Lower lobe of right lung (tissue), 2 donors: ENCODE results near the gene LSMEM2. TPM values are rescaled to one million over a fixed set of nuclear protein-coding genes. Genes with fewer than 3 reads are reported as not detected.

Experiments
- ATAC-seq, 2 donors: fragments of 200-7000 bp; cut with Tn5 transposase; one replicate each; pipeline ENCODE4 v1.9.1; 2020 to 2022; ENCODE audit warnings: mild to moderate bottlenecking in 2 of 2, moderate library complexity in 2 of 2
- DNase-seq: peaks from one replicate; pipeline ENCODE4 v3.0.0-alpha.2; 2020
- H3K27ac ChIP-seq: fragments of 200-600 bp; one replicate; pipeline ENCODE4 v1.8.0; 2022
- H3K27me3 ChIP-seq: fragments of 200-600 bp; one replicate; pipeline ENCODE4 v1.8.0; 2022; ENCODE audit warnings: low read depth
- H3K36me3 ChIP-seq: fragments of 200-600 bp; one replicate; pipeline ENCODE4 v1.8.0; 2022; ENCODE audit warnings: mild to moderate bottlenecking
- H3K4me1 ChIP-seq: fragments of 200-600 bp; one replicate; pipeline ENCODE4 v1.8.0; 2022
- H3K4me3 ChIP-seq: fragments of 200-600 bp; one replicate; pipeline ENCODE4 v1.8.0; 2022; ENCODE audit warnings: mild to moderate bottlenecking
- H3K9me3 ChIP-seq: fragments of 200-600 bp; one replicate; pipeline ENCODE4 v1.8.0; 2022
- intact Hi-C: fragments of 100-400 bp; cut with DNase I; formaldehyde crosslinking; loops from one replicate; pipeline ENCODE4 v1.11.0; 2022
- total RNA-seq: library from RNA; stranded (reverse); fragmentation: NEBNext Ultra II Directional; extraction: Animal tissue kit (Norgen Biotek cat#: 25700); gene quantifications from one replicate; pipeline ENCODE4 v1.2.1, GENCODE V29; 2021
- TF ChIP-seq, protein P1 (sequence below): fragments of 200-600 bp; IDR thresholded peaks from one replicate; pipeline ENCODE4 v1.8.0; 2022; ENCODE audit warnings: antibody characterized with exemption, mild to moderate bottlenecking
- donor health status: DM: no; HTN: yes; CAD: no; lungs with severe emphysema.

LSMEM2 gene
- total RNA-seq, 1 donor from 2014 or later: not detected

DNA sequence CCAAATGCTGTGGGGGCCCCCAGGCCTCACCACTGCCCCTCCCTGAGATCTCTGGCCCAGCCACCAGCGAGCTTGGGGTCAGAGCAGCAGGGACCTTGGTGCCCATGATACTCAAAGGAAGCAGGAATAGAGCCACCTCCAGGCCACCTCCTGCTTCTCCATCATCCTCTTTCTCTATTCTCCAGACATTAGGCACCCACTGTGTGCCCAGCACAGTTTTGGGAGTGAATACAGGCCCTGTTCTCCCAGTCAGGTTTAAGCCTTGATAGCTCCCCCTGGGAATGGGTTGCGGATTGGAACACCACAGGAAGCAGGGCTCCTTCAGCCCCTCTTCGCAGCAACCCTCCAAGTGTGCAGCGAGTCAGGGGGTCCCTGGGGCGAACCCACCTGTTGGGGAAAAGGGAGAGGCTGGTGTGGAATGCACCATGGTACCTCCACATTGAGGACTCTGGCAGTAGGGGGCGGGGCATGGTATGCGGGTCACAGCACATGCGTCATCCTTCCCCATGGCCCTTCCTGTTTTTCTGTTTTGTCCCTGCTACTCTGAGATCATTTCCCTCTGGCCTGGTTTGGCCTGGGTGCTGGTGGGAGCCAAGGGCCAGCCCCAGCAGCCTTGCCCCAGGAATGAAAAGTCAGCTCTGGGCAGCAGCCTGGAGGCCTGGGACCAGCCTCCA, 24.2 kb upstream of the LSMEM2 start:
- TF ChIP-seq, protein P1, sequence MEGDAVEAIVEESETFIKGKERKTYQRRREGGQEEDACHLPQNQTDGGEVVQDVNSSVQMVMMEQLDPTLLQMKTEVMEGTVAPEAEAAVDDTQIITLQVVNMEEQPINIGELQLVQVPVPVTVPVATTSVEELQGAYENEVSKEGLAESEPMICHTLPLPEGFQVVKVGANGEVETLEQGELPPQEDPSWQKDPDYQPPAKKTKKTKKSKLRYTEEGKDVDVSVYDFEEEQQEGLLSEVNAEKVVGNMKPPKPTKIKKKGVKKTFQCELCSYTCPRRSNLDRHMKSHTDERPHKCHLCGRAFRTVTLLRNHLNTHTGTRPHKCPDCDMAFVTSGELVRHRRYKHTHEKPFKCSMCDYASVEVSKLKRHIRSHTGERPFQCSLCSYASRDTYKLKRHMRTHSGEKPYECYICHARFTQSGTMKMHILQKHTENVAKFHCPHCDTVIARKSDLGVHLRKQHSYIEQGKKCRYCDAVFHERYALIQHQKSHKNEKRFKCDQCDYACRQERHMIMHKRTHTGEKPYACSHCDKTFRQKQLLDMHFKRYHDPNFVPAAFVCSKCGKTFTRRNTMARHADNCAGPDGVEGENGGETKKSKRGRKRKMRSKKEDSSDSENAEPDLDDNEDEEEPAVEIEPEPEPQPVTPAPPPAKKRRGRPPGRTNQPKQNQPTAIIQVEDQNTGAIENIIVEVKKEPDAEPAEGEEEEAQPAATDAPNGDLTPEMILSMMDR: no peak
- peak; percentile 86 for DNase-seq

DNA sequence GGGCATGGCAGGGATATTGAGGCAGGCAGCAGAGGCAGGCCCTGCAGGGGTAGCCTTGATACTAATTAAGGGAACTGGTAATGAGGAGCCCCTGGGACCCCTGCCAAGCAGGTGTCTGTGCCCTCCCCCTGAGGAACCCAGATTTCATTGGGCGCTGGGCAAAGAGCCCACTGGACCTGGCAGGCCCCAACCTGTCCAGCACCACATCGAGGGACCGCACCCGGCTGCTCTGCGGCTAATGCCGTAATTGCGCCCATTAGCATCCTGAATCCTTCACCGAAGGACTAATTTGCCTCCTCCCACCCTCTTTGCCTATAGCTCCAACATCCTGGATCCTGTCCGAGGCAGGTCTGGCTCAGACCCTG, 23.7 kb upstream of the LSMEM2 start:
- Histone ChIP-seq H3K4me3 (no peak overlapping the region), H3K9me3 (no peaks in the 10 kb centered on the region), H3K27ac (peak overlapping the region; percentile 96), H3K36me3 (peaks cover 91% of the 10 kb centered on the region), H3K4me1 (peaks cover 82% of the 10 kb centered on the region), H3K27me3 (no peaks in the 10 kb centered on the region)
- no peak for ATAC-seq
- DNase-seq: no peak
- TF ChIP-seq, protein P1: no peak
- intact Hi-C loops: no loop called here

More for the DNA sequence above, 24.2 kb upstream of the LSMEM2 start:
- Histone ChIP-seq H3K36me3 (peaks cover 96% of the 10 kb centered on the region), H3K4me3 (no peak overlapping the region), H3K4me1 (peaks cover 84% of the 10 kb centered on the region), H3K27me3 (no peaks in the 10 kb centered on the region), H3K27ac (peak overlapping the region; percentile 96), H3K9me3 (no peaks in the 10 kb centered on the region)
- peak; percentile 59 to 72 for ATAC-seq
- intact Hi-C loops: no loop called here

DNA sequence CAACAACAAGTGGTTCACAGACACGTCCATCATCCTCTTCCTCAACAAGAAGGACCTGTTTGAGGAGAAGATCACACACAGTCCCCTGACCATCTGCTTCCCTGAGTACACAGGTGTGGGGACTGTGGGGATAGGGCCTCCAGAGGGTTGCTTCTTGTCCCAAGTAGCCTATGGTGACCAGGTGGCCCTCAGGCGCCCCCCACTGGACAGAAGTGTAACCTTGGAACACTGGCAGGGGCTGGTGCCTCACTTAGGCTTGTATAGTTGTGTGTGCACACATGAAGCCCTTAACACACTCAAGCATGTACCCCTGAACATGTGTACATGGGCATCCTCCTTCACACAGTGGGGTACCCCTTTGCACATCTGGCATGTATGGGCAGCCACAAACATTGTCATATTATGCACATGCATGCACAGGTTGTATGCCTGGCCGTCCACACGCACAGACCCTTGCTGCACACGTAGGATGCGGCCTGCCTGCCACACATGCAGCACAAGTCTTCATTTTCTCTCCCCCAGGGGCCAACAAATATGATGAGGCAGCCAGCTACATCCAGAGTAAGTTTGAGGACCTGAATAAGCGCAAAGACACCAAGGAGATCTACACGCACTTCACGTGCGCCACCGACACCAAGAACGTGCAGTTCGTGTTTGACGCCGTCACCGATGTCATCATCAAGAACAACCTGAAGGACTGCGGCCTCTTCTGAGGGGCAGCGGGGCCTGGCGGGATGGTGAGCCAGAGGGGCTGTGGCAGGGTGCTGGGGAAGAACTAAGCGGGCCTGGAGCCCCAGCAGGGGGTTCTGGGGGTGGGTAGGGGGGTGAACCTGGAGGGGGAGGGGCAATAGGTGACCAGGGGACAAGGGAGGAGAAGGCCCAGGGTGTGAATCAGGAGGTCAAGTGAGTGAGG, 21.7 kb upstream of the LSMEM2 start:
- no peak overlapping the region for H3K4me3 ChIP-seq
- ATAC-seq (no peak), DNase-seq (no peak)
- H3K27ac ChIP-seq: peak overlapping the region; percentile 96
- TF ChIP-seq, protein P1: peak; percentile 50
- peaks cover 72% of the 10 kb centered on the region for H3K36me3 ChIP-seq
- no peaks in the 10 kb centered on the region for H3K27me3 ChIP-seq
- H3K9me3 ChIP-seq: no peaks in the 10 kb centered on the region
- intact Hi-C loops: no loop called here
- H3K4me1 ChIP-seq: peaks cover 78% of the 10 kb centered on the region

DNA sequence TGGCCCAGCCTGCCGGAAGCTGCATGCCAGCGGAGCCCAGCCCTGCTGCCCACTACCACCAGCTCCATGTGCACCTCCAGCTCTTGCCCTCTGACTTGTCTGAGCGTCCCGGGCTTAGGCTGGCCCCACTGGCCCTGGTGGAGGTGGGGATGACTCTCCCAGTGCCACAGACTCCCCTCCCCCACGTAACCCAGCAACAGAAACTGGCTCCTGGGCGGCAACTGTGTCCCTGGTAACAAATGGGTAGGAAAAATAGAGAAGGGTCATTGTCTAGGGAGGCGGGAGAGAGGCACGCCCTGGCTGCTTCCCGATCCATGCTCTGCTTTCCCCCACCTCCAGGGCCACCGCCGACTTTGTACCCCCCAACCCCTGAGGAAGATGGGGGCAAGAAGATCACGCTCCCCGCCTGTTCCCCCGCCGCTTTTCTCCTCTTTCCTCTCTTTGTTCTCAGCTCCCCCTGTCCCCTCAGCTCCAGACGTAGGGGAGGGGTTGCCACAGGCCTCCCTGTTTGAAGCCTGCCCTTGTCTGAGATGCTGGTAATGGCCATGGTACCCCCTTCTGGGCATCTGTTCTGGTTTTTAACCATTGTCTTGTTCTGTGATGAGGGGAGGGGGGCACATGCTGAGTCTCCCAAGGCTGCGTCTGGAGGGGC, 20.7 kb upstream of the LSMEM2 start:
- H3K36me3 ChIP-seq: peaks cover 63% of the 10 kb centered on the region
- H3K27me3 ChIP-seq: no peaks in the 10 kb centered on the region
- DNase-seq: no peak
- H3K27ac ChIP-seq: peak overlapping the region; percentile 96
- TF ChIP-seq, protein P1: no peak
- no peak overlapping the region for H3K4me3 ChIP-seq
- peaks cover 70% of the 10 kb centered on the region for H3K4me1 ChIP-seq
- no peak for ATAC-seq
- no peaks in the 10 kb centered on the region for H3K9me3 ChIP-seq
- intact Hi-C loops: no loop called here

DNA sequence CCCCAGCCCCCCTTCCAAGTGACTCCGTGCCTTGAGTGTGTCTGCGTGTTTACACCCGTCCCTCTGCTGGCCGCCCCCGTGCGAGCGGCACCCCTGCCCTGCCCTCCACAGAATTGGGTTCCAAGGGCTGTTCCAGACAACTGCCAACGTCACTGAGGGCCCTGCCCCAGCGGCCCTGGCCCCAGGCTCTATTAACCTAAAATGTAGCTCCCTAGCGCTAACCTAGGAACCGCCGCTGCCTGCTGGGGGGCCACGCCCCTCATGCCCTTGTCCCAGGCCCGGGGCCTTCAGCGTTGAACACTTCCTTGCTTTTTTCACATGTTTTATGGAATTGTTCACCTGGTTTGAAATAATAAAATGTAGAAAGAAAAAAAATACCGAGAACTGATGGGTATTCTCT, 19.9 kb upstream of the LSMEM2 start:
- DNase-seq: no peak
- Histone ChIP-seq H3K4me1 (peaks cover 72% of the 10 kb centered on the region), H3K36me3 (peaks cover 55% of the 10 kb centered on the region), H3K27me3 (no peaks in the 10 kb centered on the region), H3K9me3 (no peaks in the 10 kb centered on the region), H3K4me3 (no peak overlapping the region), H3K27ac (peak overlapping the region; percentile 96)
- intact Hi-C loops: no loop called here
- TF ChIP-seq, protein P1: no peak
- no peak for ATAC-seq
